ENCODE data around the gene VDR.
A peak's percentile ranks its signal among the peaks of the same experiment; 100 is the strongest.

Gene VDR

DNA sequence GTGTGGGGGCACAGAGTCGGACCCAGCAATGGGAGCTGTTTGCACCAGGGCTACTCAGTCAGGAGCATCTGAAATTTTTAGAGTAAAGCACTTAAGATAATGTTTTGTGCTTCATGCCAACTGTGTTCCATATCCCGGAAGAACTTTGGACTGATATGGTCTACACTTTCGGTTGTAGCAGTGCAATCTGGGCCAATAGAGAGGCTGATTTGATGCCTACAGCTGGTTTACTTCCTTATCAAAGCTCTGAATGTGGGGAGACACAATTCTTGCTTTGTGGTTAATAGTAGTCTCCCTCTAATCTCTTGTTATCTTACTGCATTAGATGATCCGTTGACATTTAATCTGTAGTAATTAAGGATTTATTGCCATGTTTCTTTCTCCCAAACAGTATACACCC, 7.8 kb upstream of the VDR start:
- H3K36me3 ChIP-seq (ENCODE audit: control insufficient read depth, insufficient read depth, low read length): no peaks in the 10 kb centered on the region
- H3K27ac ChIP-seq (ENCODE audit: low read depth, low read length): no peak overlapping the region
- H3K27me3 ChIP-seq (ENCODE audit: control insufficient read depth, insufficient read depth, low read length): no peaks in the 10 kb centered on the region

DNA sequence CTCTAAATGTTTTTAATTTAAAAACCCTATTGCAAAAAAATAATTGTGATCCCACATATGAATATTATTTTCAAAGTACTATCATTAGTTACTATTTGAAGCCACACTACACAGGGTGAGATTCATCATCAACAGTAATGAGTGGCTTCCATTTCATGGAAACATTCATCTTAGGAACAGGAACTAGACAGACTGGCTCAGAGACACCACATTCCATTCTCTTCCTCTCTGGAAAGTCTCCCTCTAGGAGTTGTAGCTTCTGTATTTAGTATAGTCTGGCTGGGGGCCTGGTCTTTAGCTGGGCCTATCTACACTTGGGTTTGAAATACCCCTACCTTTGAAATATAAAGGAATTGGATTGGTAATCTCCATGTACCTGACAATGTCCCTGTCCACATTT, 6.2 kb upstream of the VDR start:
- Histone ChIP-seq H3K4me1 (ENCODE audit: control insufficient read depth, insufficient read depth, low read length) (no peaks in the 10 kb centered on the region), H3K4me3 (ENCODE audit: low read length) (no peak overlapping the region)

More for the DNA sequence above, 7.8 kb upstream of the VDR start:
- Histone ChIP-seq H3K4me3 (ENCODE audit: low read length) (no peak overlapping the region), H3K9ac (ENCODE audit: low read length) (no peak overlapping the region), H3K4me1 (ENCODE audit: control insufficient read depth, insufficient read depth, low read length) (no peaks in the 10 kb centered on the region)

DNA sequence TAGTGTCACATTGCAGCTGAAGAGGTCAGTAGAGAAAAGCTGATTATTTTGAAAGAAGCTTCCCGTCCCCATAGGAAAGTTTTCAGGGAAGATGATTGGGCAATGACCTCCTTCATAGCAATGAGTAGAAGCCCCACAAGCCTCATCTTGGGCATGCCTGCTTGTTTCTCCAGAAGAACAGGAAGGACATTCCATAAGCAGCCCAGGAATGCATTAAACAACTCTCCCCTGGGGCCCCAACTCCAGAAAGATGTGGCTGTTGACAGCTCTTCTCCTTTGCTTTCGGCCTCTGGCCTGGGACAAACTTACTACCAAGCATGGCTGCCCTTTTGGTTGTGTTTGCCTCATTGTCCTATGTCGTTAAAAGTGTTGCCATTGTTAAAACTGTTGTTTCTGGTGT, 5.7 kb upstream of the VDR start:
- no peak overlapping the region for H3K27ac ChIP-seq (ENCODE audit: low read depth, low read length)
- no peak overlapping the region for H3K4me3 ChIP-seq (ENCODE audit: low read length)
- no peaks in the 10 kb centered on the region for H3K27me3 ChIP-seq (ENCODE audit: control insufficient read depth, insufficient read depth, low read length)

More for the DNA sequence above, 6.2 kb upstream of the VDR start:
- Histone ChIP-seq H3K9ac (ENCODE audit: low read length) (no peak overlapping the region), H3K27ac (ENCODE audit: low read depth, low read length) (no peak overlapping the region), H3K36me3 (ENCODE audit: control insufficient read depth, insufficient read depth, low read length) (no peaks in the 10 kb centered on the region), H3K27me3 (ENCODE audit: control insufficient read depth, insufficient read depth, low read length) (no peaks in the 10 kb centered on the region)

DNA sequence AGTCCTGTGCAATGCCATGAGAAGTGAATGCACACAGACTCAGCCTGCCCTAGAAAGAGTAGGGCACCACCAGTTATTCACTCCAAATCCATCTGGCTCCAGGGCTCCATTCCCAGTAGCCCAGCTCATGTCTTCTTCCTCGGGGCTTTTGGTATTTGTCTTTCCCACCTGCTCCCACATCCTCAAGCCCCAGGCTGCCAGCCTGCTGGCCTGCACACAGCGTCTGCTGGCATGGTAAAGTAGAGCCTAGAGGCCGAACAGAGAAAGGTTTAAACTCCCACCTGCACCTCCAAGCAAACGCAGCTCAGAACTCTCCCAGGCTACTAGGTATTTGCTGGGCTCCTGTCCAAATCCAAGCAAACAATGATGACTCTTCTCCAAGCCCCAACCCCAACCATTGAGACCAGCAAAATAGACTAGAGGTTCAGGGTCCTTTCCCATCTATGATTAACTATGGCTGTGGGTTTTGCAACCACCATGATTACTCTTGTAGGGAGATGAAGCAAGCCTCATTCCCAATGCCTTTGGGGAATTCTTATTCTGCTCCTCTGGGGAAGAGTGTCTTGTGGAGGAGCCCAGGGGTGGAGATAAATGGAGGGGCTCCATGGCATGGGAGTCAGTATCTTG, 5.2 kb upstream of the VDR start:
- Histone ChIP-seq H3K27me3 (ENCODE audit: control insufficient read depth, insufficient read depth, low read length) (no peaks in the 10 kb centered on the region), H3K36me3 (ENCODE audit: control insufficient read depth, insufficient read depth, low read length) (no peaks in the 10 kb centered on the region), H3K4me1 (ENCODE audit: control insufficient read depth, insufficient read depth, low read length) (no peaks in the 10 kb centered on the region), H3K27ac (ENCODE audit: low read depth, low read length) (no peak overlapping the region), H3K4me3 (ENCODE audit: low read length) (no peak overlapping the region), H3K9ac (ENCODE audit: low read length) (no peak overlapping the region)

More for the DNA sequence above, 5.7 kb upstream of the VDR start:
- Histone ChIP-seq H3K4me1 (ENCODE audit: control insufficient read depth, insufficient read depth, low read length) (no peaks in the 10 kb centered on the region), H3K9ac (ENCODE audit: low read length) (no peak overlapping the region), H3K36me3 (ENCODE audit: control insufficient read depth, insufficient read depth, low read length) (no peaks in the 10 kb centered on the region)

DNA sequence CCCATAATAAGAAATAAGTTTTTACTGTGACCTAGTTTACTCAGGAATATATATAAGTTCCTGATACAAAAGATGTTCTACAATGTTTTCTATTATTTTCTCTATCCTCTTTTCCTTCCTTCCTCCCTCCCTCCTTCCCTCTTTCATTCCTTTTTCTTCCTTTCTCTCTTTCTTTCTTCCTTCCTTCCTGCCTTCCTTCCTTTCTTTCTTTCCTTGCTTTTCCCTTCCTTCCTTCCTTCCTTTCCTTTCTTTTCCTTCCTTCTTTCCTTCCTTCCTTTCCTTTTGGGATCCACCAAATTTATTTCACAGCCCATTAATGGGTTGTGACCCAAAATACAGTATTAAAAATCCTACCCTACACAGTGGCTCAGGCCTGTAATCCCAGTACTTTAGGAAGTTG, 3.9 kb upstream of the VDR start:
- Histone ChIP-seq H3K9ac (ENCODE audit: low read length) (no peak overlapping the region), H3K36me3 (ENCODE audit: control insufficient read depth, insufficient read depth, low read length) (no peaks in the 10 kb centered on the region), H3K4me1 (ENCODE audit: control insufficient read depth, insufficient read depth, low read length) (no peaks in the 10 kb centered on the region), H3K27me3 (ENCODE audit: control insufficient read depth, insufficient read depth, low read length) (no peaks in the 10 kb centered on the region), H3K4me3 (ENCODE audit: low read length) (no peak overlapping the region), H3K27ac (ENCODE audit: low read depth, low read length) (no peak overlapping the region)

DNA sequence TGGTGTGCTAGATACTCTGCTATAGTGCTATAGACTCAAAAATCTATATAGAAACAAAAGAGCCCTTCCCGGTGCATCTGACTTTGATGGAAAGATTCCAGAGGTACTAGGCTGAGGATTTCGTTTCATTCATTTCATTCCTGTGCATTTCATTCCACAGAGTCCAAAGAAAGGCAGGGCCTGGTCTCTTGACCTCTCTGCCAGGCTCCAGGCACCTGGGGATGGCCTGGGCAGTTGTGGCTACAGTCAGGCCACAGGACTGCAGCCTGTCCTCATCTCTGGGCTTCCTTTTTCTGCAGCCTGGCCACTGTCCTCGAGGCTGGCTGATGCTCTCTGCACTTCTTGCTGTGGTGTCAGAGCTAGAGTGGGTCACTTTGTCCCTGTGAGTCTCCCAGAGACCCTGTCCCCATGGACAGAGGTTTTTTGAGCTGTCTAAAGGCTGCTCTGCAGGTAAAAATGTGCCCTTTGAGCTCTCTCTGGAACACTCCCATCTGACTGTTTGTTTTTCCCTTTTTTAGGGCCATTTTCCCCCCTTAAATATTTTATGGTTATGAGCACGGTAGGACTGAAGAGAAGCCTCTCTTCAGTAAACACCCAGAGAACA, 3.2 kb upstream of the VDR start:
- H3K36me3 ChIP-seq (ENCODE audit: control insufficient read depth, insufficient read depth, low read length): no peaks in the 10 kb centered on the region
- H3K27ac ChIP-seq (ENCODE audit: low read depth, low read length): no peak overlapping the region
- H3K4me1 ChIP-seq (ENCODE audit: control insufficient read depth, insufficient read depth, low read length): no peaks in the 10 kb centered on the region
- no peak overlapping the region for H3K9ac ChIP-seq (ENCODE audit: low read length)
- no peak overlapping the region for H3K4me3 ChIP-seq (ENCODE audit: low read length)
- H3K27me3 ChIP-seq (ENCODE audit: control insufficient read depth, insufficient read depth, low read length): no peaks in the 10 kb centered on the region

DNA sequence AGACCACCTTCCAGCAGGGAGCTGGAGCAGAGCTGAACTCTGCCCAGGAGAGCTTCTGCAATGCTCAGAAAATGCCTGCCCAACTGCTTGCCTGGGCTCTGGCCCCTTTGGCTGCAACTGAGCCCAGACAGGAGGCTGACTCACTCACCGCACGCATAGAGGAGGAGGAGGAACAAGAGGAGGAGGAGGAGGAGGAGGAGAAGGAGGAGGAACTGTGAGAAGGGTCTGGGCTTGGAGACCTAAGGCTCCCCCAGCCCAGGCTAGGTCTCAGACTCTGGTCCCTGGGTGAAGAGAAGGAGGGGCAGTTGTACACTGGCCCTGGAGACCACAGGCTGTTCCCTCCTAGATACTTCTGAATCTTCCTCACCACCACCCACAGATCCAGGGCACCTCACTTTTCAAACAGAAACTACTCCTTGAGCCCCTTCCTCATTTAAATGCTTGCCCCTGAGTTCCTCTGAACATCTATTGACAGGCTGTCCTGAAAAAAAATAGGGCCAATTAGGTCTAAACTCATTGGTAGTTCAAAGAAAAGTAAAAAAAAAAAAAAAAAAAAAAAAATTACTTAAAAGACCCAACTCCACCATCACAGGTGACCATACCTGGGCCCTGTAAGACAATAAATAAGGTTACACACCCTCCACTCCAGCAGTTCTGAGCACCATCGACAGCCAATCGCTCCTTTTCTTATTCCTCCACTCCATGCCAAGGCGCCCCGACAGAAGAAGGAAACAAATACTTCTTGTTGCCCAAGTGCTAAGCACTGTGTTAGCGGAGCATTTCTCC, 674 bp downstream of the VDR start:
- H3K36me3 ChIP-seq (ENCODE audit: control insufficient read depth, insufficient read depth, low read length): no peaks in the 10 kb centered on the region
- peak overlapping the region; percentile 38 for H3K9ac ChIP-seq (ENCODE audit: low read length)
- H3K4me3 ChIP-seq (ENCODE audit: low read length): peak overlapping the region; percentile 75
- no peaks in the 10 kb centered on the region for H3K4me1 ChIP-seq (ENCODE audit: control insufficient read depth, insufficient read depth, low read length)
- H3K27me3 ChIP-seq (ENCODE audit: control insufficient read depth, insufficient read depth, low read length): no peaks in the 10 kb centered on the region
- no peak overlapping the region for H3K27ac ChIP-seq (ENCODE audit: low read depth, low read length)

DNA sequence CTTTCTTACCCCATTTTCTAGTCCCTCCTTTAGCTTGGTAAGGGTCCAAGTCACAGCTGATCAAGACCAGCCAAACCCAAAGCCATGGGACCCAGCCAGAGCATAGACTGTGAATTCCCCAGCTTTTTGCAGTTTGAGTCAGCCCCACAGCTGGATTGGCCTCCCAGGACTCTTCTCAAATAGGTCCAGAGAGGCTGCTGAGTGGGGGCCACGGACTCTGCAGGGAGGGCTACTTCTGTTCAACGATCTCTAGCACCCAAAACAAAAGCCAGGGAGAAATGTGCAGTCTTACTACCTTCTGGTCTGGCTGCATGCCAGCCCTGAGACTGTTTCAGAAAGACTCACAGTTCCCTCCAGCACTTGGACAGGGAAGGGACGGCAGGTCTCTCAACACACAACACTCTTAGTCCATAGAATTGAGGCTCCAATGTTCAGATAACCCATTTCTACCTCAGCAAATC, 1.6 kb downstream of the VDR start:
- no peaks in the 10 kb centered on the region for H3K27me3 ChIP-seq (ENCODE audit: control insufficient read depth, insufficient read depth, low read length)
- no peak overlapping the region for H3K9ac ChIP-seq (ENCODE audit: low read length)
- H3K4me3 ChIP-seq (ENCODE audit: low read length): peak overlapping the region; percentile 75

DNA sequence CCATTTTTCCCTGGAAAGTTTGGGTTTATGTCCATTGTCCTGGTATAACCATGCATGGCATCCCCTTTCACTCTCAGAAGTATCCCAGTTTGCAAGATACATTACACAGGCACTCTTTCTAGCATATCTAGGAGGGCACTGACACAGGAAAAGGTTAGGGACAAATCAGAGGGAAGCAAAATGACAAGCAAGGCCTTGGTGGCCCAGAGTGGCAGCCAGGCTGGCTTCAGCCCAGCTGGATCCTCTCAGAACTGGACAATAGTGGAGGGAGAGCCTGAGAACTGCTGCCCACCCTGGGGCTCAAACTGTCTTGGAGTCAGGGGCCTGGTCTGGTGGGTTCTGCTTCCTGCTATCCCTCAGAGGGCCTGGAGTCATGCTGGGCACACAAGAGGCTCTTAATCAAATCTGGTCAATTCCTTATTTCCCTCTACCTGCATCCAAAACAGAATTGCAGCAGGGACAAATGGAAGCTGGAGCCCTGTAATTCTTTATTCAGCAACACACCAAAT, 2.6 kb downstream of the VDR start:
- H3K27ac ChIP-seq (ENCODE audit: low read depth, low read length): no peak overlapping the region
- no peaks in the 10 kb centered on the region for H3K4me1 ChIP-seq (ENCODE audit: control insufficient read depth, insufficient read depth, low read length)
- H3K9ac ChIP-seq (ENCODE audit: low read length): peak overlapping the region; percentile 12
- H3K4me3 ChIP-seq (ENCODE audit: low read length): peak overlapping the region; percentile 75
- H3K36me3 ChIP-seq (ENCODE audit: control insufficient read depth, insufficient read depth, low read length): no peaks in the 10 kb centered on the region
- no peaks in the 10 kb centered on the region for H3K27me3 ChIP-seq (ENCODE audit: control insufficient read depth, insufficient read depth, low read length)

More for the DNA sequence above, 1.6 kb downstream of the VDR start:
- Histone ChIP-seq H3K36me3 (ENCODE audit: control insufficient read depth, insufficient read depth, low read length) (no peaks in the 10 kb centered on the region), H3K27ac (ENCODE audit: low read depth, low read length) (no peak overlapping the region), H3K4me1 (ENCODE audit: control insufficient read depth, insufficient read depth, low read length) (no peaks in the 10 kb centered on the region)

DNA sequence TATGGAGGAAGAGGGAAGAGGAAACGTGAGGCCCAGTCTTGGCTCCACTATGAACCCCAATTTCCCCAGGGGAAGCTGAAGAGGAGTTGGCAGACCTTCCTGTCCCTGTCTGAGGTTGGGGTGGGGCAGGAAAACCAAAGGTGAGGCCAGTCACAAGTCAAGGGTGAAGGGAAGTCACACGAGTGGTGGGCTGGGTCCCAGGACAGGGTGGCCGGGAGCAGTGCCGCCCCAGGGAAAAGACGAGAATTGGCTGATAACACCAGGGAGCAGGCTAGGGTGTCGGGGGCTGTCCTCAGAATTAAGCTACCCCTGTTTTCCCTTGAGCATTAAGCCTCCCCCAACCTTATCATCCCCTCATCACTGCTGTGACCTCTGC, 3.1 kb downstream of the VDR start:
- Histone ChIP-seq H3K4me3 (ENCODE audit: low read length) (peak overlapping the region; percentile 75), H3K9ac (ENCODE audit: low read length) (no peak overlapping the region), H3K36me3 (ENCODE audit: control insufficient read depth, insufficient read depth, low read length) (no peaks in the 10 kb centered on the region), H3K27me3 (ENCODE audit: control insufficient read depth, insufficient read depth, low read length) (no peaks in the 10 kb centered on the region), H3K27ac (ENCODE audit: low read depth, low read length) (no peak overlapping the region), H3K4me1 (ENCODE audit: control insufficient read depth, insufficient read depth, low read length) (no peaks in the 10 kb centered on the region)

DNA sequence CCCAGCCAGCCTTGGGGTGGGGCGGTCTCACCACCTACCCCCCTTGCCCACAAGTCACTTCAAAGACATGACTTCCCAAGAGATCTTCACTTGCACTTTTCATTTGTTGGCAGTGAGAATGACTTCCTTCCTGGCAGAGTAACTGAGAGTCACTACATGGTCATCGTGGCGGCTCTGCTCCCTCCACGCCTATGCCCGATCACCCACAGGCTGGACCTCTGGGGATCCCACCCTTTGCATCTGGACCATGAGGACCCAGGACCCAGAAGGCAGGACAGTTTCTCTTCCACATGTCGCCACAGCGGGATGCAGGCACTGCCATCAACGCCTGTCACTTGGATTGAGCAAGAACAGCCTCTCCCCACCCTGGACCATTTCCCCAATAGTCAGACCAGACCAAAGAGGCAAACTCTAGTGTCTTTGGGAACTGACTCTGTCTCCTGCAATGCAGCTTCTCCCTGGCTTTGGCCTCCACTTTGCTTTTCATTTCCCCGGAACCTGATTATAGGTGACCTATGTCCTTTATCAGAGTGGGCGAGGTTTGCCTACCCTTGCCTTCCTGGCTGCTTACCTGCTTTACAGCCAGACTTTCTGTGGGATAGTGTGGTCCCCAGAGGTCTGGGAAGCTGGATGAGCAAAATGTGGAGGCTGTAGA, 3.6 kb downstream of the VDR start:
- Histone ChIP-seq H3K4me3 (ENCODE audit: low read length) (no peak overlapping the region), H3K36me3 (ENCODE audit: control insufficient read depth, insufficient read depth, low read length) (no peaks in the 10 kb centered on the region), H3K4me1 (ENCODE audit: control insufficient read depth, insufficient read depth, low read length) (no peaks in the 10 kb centered on the region), H3K27me3 (ENCODE audit: control insufficient read depth, insufficient read depth, low read length) (no peaks in the 10 kb centered on the region), H3K27ac (ENCODE audit: low read depth, low read length) (no peak overlapping the region), H3K9ac (ENCODE audit: low read length) (no peak overlapping the region)
